Measurements from ENCODE around the gene PTPRO. TPM values are rescaled to one million over a fixed set of nuclear protein-coding genes. Genes with fewer than 3 reads are reported as not detected.

The PTPRO gene
- polyA plus RNA-seq, 1 experiment, result 0.23 TPM

DNA sequence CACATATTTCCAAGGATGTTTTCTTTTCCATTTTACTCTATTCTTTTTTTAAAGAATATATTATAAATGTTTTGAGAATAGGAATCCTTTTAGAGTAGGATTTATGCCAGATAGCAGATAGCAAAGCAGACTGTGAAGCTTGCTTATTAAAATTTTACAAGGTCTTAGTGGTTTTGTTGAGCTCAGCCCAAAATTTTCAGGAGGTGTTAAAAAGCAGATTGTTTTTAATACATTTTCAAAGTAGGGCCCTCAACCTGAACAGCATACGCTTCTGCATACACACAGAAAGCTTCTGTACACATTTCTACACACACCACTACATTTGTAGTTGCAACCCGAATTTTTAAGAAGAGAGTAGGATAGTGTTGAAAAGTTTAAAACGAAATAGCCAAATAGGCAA lies 315.9 kb downstream of the PTPRO start:
- CTCF ChIA-PET, result interaction anchor here (0.7 kb wide), 1 partner anchor 8 kb away, joined by 3 read pairs; no protein-coding TSS in a partner anchor
- no peak for DNase-seq (ENCODE audit: low read depth)
- peaks cover 1% of the 10 kb centered on the region; the same call in 1 of the 2 replicates for H3K36me3 ChIP-seq (ENCODE audit: control insufficient read depth, insufficient read depth, low read length)
- H3K4me3 ChIP-seq (ENCODE audit: low read depth, low read length), result no peak overlapping the region
- H3K27me3 ChIP-seq (ENCODE audit: control insufficient read depth, insufficient read depth, low read length), result no peaks in the 10 kb centered on the region
- TF ChIP-seq, protein P1, sequence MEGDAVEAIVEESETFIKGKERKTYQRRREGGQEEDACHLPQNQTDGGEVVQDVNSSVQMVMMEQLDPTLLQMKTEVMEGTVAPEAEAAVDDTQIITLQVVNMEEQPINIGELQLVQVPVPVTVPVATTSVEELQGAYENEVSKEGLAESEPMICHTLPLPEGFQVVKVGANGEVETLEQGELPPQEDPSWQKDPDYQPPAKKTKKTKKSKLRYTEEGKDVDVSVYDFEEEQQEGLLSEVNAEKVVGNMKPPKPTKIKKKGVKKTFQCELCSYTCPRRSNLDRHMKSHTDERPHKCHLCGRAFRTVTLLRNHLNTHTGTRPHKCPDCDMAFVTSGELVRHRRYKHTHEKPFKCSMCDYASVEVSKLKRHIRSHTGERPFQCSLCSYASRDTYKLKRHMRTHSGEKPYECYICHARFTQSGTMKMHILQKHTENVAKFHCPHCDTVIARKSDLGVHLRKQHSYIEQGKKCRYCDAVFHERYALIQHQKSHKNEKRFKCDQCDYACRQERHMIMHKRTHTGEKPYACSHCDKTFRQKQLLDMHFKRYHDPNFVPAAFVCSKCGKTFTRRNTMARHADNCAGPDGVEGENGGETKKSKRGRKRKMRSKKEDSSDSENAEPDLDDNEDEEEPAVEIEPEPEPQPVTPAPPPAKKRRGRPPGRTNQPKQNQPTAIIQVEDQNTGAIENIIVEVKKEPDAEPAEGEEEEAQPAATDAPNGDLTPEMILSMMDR (IDR thresholded peaks at IDR 0.05; ENCODE audit: insufficient read depth, low read depth, low read length), result no peak
- POLR2A ChIA-PET, result no interaction called here

DNA sequence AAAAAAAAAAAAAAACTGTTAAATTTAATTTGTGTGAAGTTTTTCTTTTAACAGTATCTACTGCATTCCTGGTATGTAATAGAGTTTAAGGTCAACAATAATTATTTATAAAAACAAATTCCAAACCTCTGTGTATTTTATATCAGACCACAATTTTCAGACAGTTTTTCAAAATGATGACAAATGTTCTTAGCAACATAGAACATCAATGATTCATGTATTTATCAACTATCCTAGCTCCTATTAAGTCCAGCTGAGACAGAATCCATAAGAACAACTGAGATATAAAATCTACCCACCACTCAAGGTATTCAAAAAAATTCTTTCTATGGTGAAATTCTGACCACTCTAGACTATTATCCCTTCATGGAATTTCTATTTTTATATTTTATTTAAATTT lies 322.4 kb downstream of the PTPRO start:
- no peak for DNase-seq (ENCODE audit: low read depth)
- Histone ChIP-seq H3K36me3 (ENCODE audit: control insufficient read depth, insufficient read depth, low read length) (peaks cover 4% of the 10 kb centered on the region), H3K27me3 (ENCODE audit: control insufficient read depth, insufficient read depth, low read length) (no peaks in the 10 kb centered on the region), H3K4me3 (ENCODE audit: low read depth, low read length) (no peak overlapping the region)
- POLR2A ChIA-PET, result no interaction called here
- CTCF ChIA-PET, result interaction anchor here (1.3 kb wide), 1 partner anchor 11 kb away, joined by 3 read pairs; no protein-coding TSS in a partner anchor
- TF ChIP-seq, protein P1 (IDR thresholded peaks at IDR 0.05; ENCODE audit: insufficient read depth, low read depth, low read length), result no peak

GRCh38 chr12:15646581-15646980 lies 324.3 kb downstream of the PTPRO start:
- peaks cover 3% of the 10 kb centered on the region for H3K36me3 ChIP-seq (ENCODE audit: control insufficient read depth, insufficient read depth, low read length)
- H3K27me3 ChIP-seq (ENCODE audit: control insufficient read depth, insufficient read depth, low read length), result no peaks in the 10 kb centered on the region
- DNase-seq (ENCODE audit: low read depth), result no peak
- CTCF ChIA-PET, result no interaction called here
- no peak overlapping the region for H3K4me3 ChIP-seq (ENCODE audit: low read depth, low read length)
- POLR2A ChIA-PET, result no interaction called here
- TF ChIP-seq, protein P1 (IDR thresholded peaks at IDR 0.05; ENCODE audit: insufficient read depth, low read depth, low read length), result no peak

Other genes starting within 250 kb of the PTPRO start
- 0.04 TPM in 1 of 2 replicates, not detected in the other for gene RERG, start 101.1 kb upstream of the PTPRO start, polyA plus RNA-seq (2011; rRNA removed)